Measurements from ENCODE around the gene ANO9. TPM values are rescaled to one million over a fixed set of nuclear protein-coding genes. Genes with fewer than 3 reads are reported as not detected.

The ANO9 gene
- total and polyA plus RNA-seq, 4 donors: 0.20 to 0.75 (median 0.40) TPM

DNA sequence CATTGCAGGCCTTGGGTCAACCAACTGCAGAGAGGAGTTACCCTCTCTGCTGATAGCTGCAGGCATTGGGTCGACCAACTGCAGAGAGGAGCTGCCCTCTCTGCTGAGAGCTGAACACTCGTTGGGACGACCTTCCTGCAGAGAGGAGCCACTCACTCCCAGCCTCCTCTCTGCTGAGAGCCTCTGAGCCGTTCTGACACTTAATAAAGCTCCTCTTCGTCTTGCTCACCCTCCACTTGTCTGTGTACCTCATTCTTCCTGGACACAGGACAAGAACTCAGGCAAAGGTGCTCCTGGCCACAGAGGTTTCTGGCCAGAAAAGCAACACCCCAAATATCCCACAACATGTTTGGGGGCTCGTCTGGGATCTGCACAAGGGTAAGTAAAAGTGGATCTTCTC lies 55.3 kb downstream of the ANO9 start:
- DNase-seq (ENCODE audit: low spot score): no peak
- H3K9ac ChIP-seq (ENCODE audit: low read depth in 1 of 2, low read length in 2 of 2): no peak overlapping the region
- no peaks in the 10 kb centered on the region for H3K27me3 ChIP-seq (ENCODE audit: control insufficient read depth in 4 of 4, insufficient read depth in 4 of 4, low read length in 3 of 4)
- H3K36me3 ChIP-seq (ENCODE audit: control insufficient read depth in 4 of 4, insufficient read depth in 3 of 4, low read depth in 1 of 4, low read length in 3 of 4): no peaks in the 10 kb centered on the region
- no peak overlapping the region for H3K4me3 ChIP-seq (ENCODE audit: low read depth in 1 of 3, low read length in 3 of 3)
- H3K27ac ChIP-seq (ENCODE audit: low read depth in 1 of 2, low read length in 2 of 2): no peak overlapping the region
- H3K4me1 ChIP-seq (ENCODE audit: control insufficient read depth in 4 of 4, insufficient read depth in 4 of 4, low read length in 3 of 4): no peaks in the 10 kb centered on the region
- TF ChIP-seq, protein P1, sequence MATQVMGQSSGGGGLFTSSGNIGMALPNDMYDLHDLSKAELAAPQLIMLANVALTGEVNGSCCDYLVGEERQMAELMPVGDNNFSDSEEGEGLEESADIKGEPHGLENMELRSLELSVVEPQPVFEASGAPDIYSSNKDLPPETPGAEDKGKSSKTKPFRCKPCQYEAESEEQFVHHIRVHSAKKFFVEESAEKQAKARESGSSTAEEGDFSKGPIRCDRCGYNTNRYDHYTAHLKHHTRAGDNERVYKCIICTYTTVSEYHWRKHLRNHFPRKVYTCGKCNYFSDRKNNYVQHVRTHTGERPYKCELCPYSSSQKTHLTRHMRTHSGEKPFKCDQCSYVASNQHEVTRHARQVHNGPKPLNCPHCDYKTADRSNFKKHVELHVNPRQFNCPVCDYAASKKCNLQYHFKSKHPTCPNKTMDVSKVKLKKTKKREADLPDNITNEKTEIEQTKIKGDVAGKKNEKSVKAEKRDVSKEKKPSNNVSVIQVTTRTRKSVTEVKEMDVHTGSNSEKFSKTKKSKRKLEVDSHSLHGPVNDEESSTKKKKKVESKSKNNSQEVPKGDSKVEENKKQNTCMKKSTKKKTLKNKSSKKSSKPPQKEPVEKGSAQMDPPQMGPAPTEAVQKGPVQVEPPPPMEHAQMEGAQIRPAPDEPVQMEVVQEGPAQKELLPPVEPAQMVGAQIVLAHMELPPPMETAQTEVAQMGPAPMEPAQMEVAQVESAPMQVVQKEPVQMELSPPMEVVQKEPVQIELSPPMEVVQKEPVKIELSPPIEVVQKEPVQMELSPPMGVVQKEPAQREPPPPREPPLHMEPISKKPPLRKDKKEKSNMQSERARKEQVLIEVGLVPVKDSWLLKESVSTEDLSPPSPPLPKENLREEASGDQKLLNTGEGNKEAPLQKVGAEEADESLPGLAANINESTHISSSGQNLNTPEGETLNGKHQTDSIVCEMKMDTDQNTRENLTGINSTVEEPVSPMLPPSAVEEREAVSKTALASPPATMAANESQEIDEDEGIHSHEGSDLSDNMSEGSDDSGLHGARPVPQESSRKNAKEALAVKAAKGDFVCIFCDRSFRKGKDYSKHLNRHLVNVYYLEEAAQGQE (IDR thresholded peaks at IDR 0.05): no peak
- TF ChIP-seq JUND (IDR thresholded peaks at IDR 0.05) (no peak), FOXA1 (IDR thresholded peaks at IDR 0.05) (no peak), HNF4G (IDR thresholded peaks at IDR 0.05) (no peak), SP1 (IDR thresholded peaks at IDR 0.05) (no peak), RAD21 (IDR thresholded peaks at IDR 0.05) (no peak), EGR1 (IDR thresholded peaks at IDR 0.05; ENCODE audit: low read depth in 2 of 2) (no peak), FOXA2 (IDR thresholded peaks at IDR 0.05) (no peak), YY1 (IDR thresholded peaks at IDR 0.05) (no peak), GABPA (IDR thresholded peaks at IDR 0.05 in 1 of 2, conservative IDR thresholded peaks at IDR 0.05 in 1 of 2) (no peak), TAF1 (conservative IDR thresholded peaks at IDR 0.05) (no peak), MAX (IDR thresholded peaks at IDR 0.05) (no peak), ATF3 (IDR thresholded peaks at IDR 0.05) (no peak), RXRA (IDR thresholded peaks at IDR 0.05) (no peak), NR2F2 (IDR thresholded peaks at IDR 0.05) (no peak)
- TF ChIP-seq, protein P2, sequence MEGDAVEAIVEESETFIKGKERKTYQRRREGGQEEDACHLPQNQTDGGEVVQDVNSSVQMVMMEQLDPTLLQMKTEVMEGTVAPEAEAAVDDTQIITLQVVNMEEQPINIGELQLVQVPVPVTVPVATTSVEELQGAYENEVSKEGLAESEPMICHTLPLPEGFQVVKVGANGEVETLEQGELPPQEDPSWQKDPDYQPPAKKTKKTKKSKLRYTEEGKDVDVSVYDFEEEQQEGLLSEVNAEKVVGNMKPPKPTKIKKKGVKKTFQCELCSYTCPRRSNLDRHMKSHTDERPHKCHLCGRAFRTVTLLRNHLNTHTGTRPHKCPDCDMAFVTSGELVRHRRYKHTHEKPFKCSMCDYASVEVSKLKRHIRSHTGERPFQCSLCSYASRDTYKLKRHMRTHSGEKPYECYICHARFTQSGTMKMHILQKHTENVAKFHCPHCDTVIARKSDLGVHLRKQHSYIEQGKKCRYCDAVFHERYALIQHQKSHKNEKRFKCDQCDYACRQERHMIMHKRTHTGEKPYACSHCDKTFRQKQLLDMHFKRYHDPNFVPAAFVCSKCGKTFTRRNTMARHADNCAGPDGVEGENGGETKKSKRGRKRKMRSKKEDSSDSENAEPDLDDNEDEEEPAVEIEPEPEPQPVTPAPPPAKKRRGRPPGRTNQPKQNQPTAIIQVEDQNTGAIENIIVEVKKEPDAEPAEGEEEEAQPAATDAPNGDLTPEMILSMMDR (IDR thresholded peaks at IDR 0.05; ENCODE audit: low read depth, low read length, missing input control): no peak
- TF ChIP-seq, protein P3, sequence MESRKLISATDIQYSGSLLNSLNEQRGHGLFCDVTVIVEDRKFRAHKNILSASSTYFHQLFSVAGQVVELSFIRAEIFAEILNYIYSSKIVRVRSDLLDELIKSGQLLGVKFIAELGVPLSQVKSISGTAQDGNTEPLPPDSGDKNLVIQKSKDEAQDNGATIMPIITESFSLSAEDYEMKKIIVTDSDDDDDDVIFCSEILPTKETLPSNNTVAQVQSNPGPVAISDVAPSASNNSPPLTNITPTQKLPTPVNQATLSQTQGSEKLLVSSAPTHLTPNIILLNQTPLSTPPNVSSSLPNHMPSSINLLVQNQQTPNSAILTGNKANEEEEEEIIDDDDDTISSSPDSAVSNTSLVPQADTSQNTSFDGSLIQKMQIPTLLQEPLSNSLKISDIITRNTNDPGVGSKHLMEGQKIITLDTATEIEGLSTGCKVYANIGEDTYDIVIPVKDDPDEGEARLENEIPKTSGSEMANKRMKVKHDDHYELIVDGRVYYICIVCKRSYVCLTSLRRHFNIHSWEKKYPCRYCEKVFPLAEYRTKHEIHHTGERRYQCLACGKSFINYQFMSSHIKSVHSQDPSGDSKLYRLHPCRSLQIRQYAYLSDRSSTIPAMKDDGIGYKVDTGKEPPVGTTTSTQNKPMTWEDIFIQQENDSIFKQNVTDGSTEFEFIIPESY (IDR thresholded peaks at IDR 0.05): no peak
- H3K9me3 ChIP-seq (ENCODE audit: control insufficient read depth in 4 of 4, low read length in 3 of 4): peaks cover 0 to 2% (median under 1%) of the 10 kb centered on the region in 4 donors
- WGBS: 94% methylated on average over 6 of the region's 6 CpGs

All from liver (tissue), 9 donors.